Measurements from ENCODE around the gene ARHGAP28.

The ARHGAP28 gene

DNA sequence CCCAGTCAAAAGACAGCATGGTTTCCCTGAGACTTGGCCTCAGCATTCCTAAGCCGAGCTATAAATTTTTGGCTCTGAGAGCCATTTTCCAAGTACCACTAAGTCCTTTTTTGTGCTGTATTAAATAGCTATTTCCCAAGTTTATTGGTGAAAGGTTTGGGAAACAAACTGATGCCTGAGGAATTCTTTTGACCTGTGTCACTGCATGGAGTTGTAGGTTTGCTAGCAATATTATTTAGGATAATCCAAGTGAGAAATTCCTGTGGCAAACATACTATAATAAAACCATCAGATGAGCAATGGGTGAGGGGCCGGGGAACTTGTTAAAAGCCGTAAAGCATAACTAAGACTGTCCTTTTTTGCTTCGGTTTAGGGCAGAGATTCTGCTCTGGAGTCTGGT is 28.4 kb downstream of the ARHGAP28 start:
- no peaks in the 10 kb centered on the region for H3K27me3 ChIP-seq (ENCODE audit: control insufficient read depth, insufficient read depth, low read length)
- no peak for TF ChIP-seq CTCF (IDR thresholded peaks at IDR 0.05)

DNA sequence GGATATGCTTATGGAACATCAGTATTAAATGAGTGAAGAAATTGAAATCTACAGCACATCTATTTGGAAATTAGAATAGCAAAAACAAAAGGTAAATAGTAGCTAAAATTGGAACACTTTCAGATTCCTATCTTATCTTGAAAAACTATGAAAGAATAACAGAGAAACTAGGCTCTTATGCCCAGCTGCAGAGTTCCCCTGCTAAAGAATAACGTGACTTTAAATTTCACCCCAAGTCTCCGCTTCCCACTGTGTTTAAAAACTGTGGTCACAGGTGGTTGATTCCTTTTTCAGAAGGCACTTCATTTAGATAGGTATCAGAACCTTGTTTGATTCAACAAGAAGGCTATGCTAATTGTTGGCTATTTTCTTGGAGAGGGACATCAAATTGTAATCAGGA is 30.1 kb downstream of the ARHGAP28 start:
- H3K4me3 ChIP-seq (ENCODE audit: low read depth, low read length) = no peak overlapping the region
- H3K4me2 ChIP-seq (ENCODE audit: low read length) = no peak overlapping the region
- H3K9me3 ChIP-seq (ENCODE audit: control insufficient read depth, low read length) = no peaks in the 10 kb centered on the region
- H3K9ac ChIP-seq = no peak overlapping the region
- no peaks in the 10 kb centered on the region for H3K79me2 ChIP-seq
- no peaks in the 10 kb centered on the region for H3K36me3 ChIP-seq (ENCODE audit: control insufficient read depth, insufficient read depth, low read length)
- H3K27ac ChIP-seq = no peak overlapping the region
- no peak for TF ChIP-seq CTCF (IDR thresholded peaks at IDR 0.05)
- no peaks in the 10 kb centered on the region for H3K4me1 ChIP-seq
- H3K27me3 ChIP-seq (ENCODE audit: control insufficient read depth, insufficient read depth, low read length) = no peaks in the 10 kb centered on the region
- H2AFZ ChIP-seq = no peak overlapping the region

More for the DNA sequence above, 28.4 kb downstream of the ARHGAP28 start:
- Histone ChIP-seq H3K4me3 (ENCODE audit: low read depth, low read length) (no peak overlapping the region), H3K79me2 (no peaks in the 10 kb centered on the region), H3K9ac (no peak overlapping the region), H3K9me3 (ENCODE audit: control insufficient read depth, low read length) (no peaks in the 10 kb centered on the region), H3K4me2 (ENCODE audit: low read length) (no peak overlapping the region), H3K36me3 (ENCODE audit: control insufficient read depth, insufficient read depth, low read length) (no peaks in the 10 kb centered on the region), H2AFZ (no peak overlapping the region), H3K27ac (no peak overlapping the region), H3K4me1 (no peaks in the 10 kb centered on the region)

DNA sequence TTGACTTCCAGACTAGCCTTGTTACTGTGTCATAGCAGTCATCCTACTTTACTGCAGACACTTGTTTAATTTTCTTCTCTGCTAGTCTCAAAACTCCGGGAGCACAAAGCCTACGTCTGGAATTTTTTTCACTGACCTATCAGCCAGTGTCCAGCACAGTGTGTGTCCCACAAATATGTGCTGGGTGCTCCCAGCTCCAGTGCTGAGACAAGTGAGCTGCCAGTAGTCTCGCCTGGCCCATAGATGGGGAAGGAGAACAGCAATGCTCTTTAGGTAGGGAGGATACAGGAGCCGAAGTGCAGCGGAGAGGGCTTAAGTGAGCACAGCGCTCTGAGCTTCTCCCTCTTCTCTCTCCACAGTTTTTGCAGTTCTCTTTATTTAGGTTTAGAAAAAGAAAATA is 34.0 kb downstream of the ARHGAP28 start:
- Histone ChIP-seq H2AFZ (no peak overlapping the region), H3K79me2 (no peaks in the 10 kb centered on the region), H3K4me1 (no peaks in the 10 kb centered on the region), H3K27ac (no peak overlapping the region), H3K36me3 (ENCODE audit: control insufficient read depth, insufficient read depth, low read length) (no peaks in the 10 kb centered on the region), H3K9ac (no peak overlapping the region), H3K4me3 (ENCODE audit: low read depth, low read length) (no peak overlapping the region), H3K9me3 (ENCODE audit: control insufficient read depth, low read length) (no peaks in the 10 kb centered on the region), H3K4me2 (ENCODE audit: low read length) (no peak overlapping the region), H3K27me3 (ENCODE audit: control insufficient read depth, insufficient read depth, low read length) (no peaks in the 10 kb centered on the region)
- TF ChIP-seq CTCF (IDR thresholded peaks at IDR 0.05) = no peak

DNA sequence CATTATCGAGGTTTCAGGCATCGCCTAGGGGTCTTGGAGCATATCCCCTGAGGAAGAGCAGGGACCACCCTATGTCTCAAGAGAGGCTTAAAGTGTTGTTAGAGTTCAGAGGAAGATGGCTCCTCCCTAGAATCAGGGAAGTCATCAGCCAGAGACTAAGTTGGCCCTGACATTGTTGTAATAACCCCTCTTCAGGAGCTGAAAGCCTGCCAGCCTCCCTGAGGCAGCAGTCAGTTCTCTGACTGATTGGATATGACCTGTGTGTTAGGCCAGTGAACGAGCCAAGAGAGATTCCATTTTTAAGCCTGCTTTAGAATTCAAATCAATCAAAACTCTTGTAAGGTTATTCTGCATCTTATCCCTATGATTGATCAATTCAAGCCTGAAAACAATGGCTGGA is 34.9 kb downstream of the ARHGAP28 start:
- H3K9ac ChIP-seq = no peak overlapping the region
- H3K9me3 ChIP-seq (ENCODE audit: control insufficient read depth, low read length) = no peaks in the 10 kb centered on the region
- no peak overlapping the region for H2AFZ ChIP-seq
- H3K4me2 ChIP-seq (ENCODE audit: low read length) = no peak overlapping the region
- no peaks in the 10 kb centered on the region for H3K27me3 ChIP-seq (ENCODE audit: control insufficient read depth, insufficient read depth, low read length)
- no peak overlapping the region for H3K27ac ChIP-seq
- no peaks in the 10 kb centered on the region for H3K79me2 ChIP-seq
- no peak for TF ChIP-seq CTCF (IDR thresholded peaks at IDR 0.05)
- H3K36me3 ChIP-seq (ENCODE audit: control insufficient read depth, insufficient read depth, low read length) = no peaks in the 10 kb centered on the region
- H3K4me1 ChIP-seq = no peaks in the 10 kb centered on the region
- H3K4me3 ChIP-seq (ENCODE audit: low read depth, low read length) = no peak overlapping the region

DNA sequence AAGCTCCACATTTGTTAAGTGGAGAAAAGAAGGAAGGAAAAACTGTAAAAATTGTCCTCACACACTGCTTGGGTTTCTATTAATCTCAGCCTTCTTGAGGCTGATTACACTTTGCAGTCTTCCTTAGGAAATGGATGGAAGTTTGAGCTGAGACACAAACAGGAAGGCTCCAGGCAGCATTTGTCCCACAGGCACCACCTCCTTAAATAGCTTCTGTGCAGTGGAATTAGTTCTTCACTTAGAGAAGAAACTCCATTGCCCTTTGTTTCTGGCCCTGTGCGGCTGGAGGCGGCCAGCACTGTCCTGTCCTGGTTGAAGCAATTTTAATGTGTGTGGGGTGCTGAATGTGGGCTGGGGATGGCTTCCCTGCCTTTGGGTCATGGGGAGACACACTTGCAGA is 44.3 kb downstream of the ARHGAP28 start:
- Histone ChIP-seq H3K4me1 (peaks cover under 1% of the 10 kb centered on the region), H3K4me3 (ENCODE audit: low read depth, low read length) (no peak overlapping the region), H3K9me3 (ENCODE audit: control insufficient read depth, low read length) (no peaks in the 10 kb centered on the region), H3K9ac (no peak overlapping the region), H3K27me3 (ENCODE audit: control insufficient read depth, insufficient read depth, low read length) (no peaks in the 10 kb centered on the region), H3K79me2 (no peaks in the 10 kb centered on the region), H3K4me2 (ENCODE audit: low read length) (no peak overlapping the region), H2AFZ (no peak overlapping the region), H3K27ac (no peak overlapping the region), H3K36me3 (ENCODE audit: control insufficient read depth, insufficient read depth, low read length) (no peaks in the 10 kb centered on the region)
- TF ChIP-seq CTCF (IDR thresholded peaks at IDR 0.05) = no peak
